Stomach smooth muscle (tissue), 2 donors: Measurements from ENCODE around the gene CYSRT1.

Experiments used
- H3K27ac ChIP-seq: one replicate; pipeline ENCODE4 v1.7.0; 2013; ENCODE audit warnings: mild to moderate bottlenecking, low read length, inconsistent platforms
- H3K27me3 ChIP-seq, 2 donors: one replicate each; pipeline ENCODE4 v1.7.0; 2013; ENCODE audit warnings: low read length in 2 of 2; ENCODE audit not compliant: insufficient read depth in 2 of 2, control insufficient read depth in 1 of 2
- H3K36me3 ChIP-seq, 2 donors: one replicate each; pipeline ENCODE4 v1.7.0; 2013; ENCODE audit warnings: low read length in 2 of 2; ENCODE audit not compliant: control insufficient read depth in 2 of 2, insufficient read depth in 2 of 2
- H3K4me1 ChIP-seq: one replicate; pipeline ENCODE4 v1.7.0; 2013; ENCODE audit warnings: low read length; ENCODE audit not compliant: control insufficient read depth, insufficient read depth
- H3K4me3 ChIP-seq, 2 donors: one replicate each; pipeline ENCODE4 v1.7.0; 2013; ENCODE audit warnings: low read length in 2 of 2
- H3K9ac ChIP-seq, 2 donors: one replicate each; pipeline ENCODE4 v1.7.0; 2013; ENCODE audit warnings: low read length in 2 of 2, mild to moderate bottlenecking in 1 of 2
- H3K9me3 ChIP-seq, 2 donors: one replicate each; pipeline ENCODE4 v1.7.0; 2013; ENCODE audit warnings: low read length in 2 of 2; ENCODE audit not compliant: control insufficient read depth in 2 of 2
- donor health status: healthy.
- donor health status: Pancreatic carcinoma.

CYSRT1 gene

DNA sequence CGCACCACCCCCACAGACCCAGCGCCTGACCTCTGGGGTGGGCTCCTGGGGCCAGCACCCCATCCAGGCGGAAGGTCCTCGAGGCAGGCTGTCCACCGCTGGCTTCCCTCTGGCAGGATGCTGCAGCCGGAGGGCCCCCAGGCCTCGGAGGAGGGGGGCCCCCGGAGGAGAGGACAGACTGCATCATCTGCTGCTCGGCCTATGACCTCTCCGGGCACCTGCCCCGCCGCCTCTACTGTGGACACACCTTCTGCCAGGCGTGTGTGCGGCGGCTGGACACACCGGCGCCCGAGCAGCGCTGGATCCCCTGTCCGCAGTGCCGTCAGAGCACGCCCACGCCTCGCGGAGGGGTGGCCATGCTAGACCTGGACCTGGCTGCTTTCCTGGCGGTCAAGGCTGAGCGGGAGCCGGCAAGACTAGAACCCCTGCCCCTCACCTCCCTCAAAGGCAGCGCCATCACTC is 3.6 kb downstream of the CYSRT1 start:
- H3K4me3 ChIP-seq: no peak overlapping the region
- H3K27me3 ChIP-seq: peaks cover 38 to 49% of the 10 kb centered on the region in 2 donors
- no peak overlapping the region for H3K9ac ChIP-seq
- no peaks in the 10 kb centered on the region for H3K36me3 ChIP-seq
- no peaks in the 10 kb centered on the region for H3K9me3 ChIP-seq
- H3K4me1 ChIP-seq: peaks cover 10% of the 10 kb centered on the region
- no peak overlapping the region for H3K27ac ChIP-seq

DNA sequence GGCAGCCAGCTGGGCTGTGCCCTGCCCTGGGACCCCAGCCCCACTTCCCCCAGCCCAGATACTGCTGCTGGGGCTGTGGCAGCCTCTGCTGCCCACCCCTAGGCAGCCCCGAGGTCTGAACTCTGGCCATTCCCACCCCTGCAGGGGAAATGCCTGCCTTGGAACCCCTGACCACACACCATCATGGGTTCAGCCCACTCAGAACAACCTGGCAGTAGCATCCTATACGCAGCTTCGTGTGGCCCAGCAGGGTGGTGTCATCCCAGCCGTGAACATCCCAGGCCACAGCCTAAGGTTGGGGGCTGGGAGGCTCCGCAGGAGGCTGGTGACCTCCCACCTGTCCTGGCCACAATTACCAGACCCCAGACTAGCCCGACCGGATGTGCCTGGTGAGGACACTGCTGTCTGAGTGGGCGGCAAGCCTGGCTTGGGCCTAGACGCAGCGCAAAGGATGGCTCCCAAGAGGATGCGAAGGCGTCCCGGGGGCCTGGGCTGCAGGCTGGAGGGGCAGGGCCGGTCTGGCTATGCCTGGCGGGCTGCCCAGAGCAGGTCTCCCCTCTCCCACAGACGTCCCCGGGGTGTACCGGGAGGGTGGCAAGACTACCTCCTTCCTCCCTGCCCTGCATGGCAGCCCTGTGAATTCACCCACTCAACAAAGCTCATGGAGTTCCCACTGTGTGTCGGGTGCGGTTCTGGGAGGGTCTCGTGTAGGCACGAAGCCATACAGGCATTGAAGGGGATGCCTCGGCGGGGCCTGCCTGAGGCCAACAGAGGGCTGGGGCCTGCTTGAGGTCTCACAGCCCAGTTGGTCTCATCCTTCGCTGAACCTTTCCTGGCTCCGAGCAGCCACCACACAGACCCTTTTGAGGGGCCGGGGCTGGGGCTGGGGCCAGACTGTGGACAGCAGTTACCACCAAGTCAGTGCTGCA is 4.3 kb downstream of the CYSRT1 start:
- Histone ChIP-seq H3K36me3 (no peaks in the 10 kb centered on the region), H3K27me3 (peaks cover 40 to 51% of the 10 kb centered on the region in 2 donors), H3K9me3 (no peaks in the 10 kb centered on the region), H3K4me3 (no peak overlapping the region), H3K4me1 (peaks cover 4% of the 10 kb centered on the region), H3K9ac (no peak overlapping the region), H3K27ac (no peak overlapping the region)

- H3K4me3 ChIP-seq: no peak overlapping the region
- H3K9ac ChIP-seq: no peak overlapping the region
- H3K27me3 ChIP-seq: peaks cover 46 to 57% of the 10 kb centered on the region in 2 donors
- no peaks in the 10 kb centered on the region for H3K9me3 ChIP-seq
- no peak overlapping the region for H3K27ac ChIP-seq
- peaks cover 4% of the 10 kb centered on the region for H3K4me1 ChIP-seq
- H3K36me3 ChIP-seq: no peaks in the 10 kb centered on the region
Observed at GRCh38 chr9:137229903-137230704, 5.1 kb downstream of the CYSRT1 start.

- Histone ChIP-seq H3K27ac (no peak within 1 kb of the TSS), H3K4me1 (peaks cover 7% of the 10 kb centered on the region), H3K4me3 (no peak within 1 kb of the TSS), H3K27me3 (peaks cover 50 to 57% of the 10 kb centered on the region in 2 donors), H3K36me3 (no peaks in the 10 kb centered on the region), H3K9ac (no peak within 1 kb of the TSS), H3K9me3 (no peaks in the 10 kb centered on the region)
Observed at GRCh38 chr9:137230705-137231371, 5.9 kb downstream of the CYSRT1 start, which contains the start of gene SLC34A3. Gene SLC34A3 (plus strand): TSS chr9:137230901. CDS start chr9:137231703, 802 bp downstream.

- no peak overlapping the region for H3K27ac ChIP-seq
- no peaks in the 10 kb centered on the region for H3K9me3 ChIP-seq
- H3K4me1 ChIP-seq: peaks cover 13% of the 10 kb centered on the region
- no peaks in the 10 kb centered on the region for H3K36me3 ChIP-seq
- no peak overlapping the region for H3K4me3 ChIP-seq
- H3K27me3 ChIP-seq: peaks cover 50 to 57% of the 10 kb centered on the region in 2 donors
- H3K9ac ChIP-seq: no peak overlapping the region
Observed at GRCh38 chr9:137231372-137232039, 6.5 kb downstream of the CYSRT1 start.

- Histone ChIP-seq H3K27ac (no peak overlapping the region), H3K9me3 (no peaks in the 10 kb centered on the region), H3K4me3 (no peak overlapping the region), H3K27me3 (peaks cover 48 to 57% of the 10 kb centered on the region in 2 donors), H3K36me3 (no peaks in the 10 kb centered on the region), H3K9ac (no peak overlapping the region), H3K4me1 (peaks cover 19% of the 10 kb centered on the region)
Observed at GRCh38 chr9:137232101-137232500, 7.1 kb downstream of the CYSRT1 start.

GRCh38 chr9:137232510-137232909 is 7.5 kb downstream of the CYSRT1 start:
- H3K27ac ChIP-seq: no peak overlapping the region
- peaks cover 44 to 55% of the 10 kb centered on the region in 2 donors for H3K27me3 ChIP-seq
- H3K9me3 ChIP-seq: no peaks in the 10 kb centered on the region
- H3K4me3 ChIP-seq: no peak overlapping the region
- peaks cover 21% of the 10 kb centered on the region for H3K4me1 ChIP-seq
- no peaks in the 10 kb centered on the region for H3K36me3 ChIP-seq
- no peak overlapping the region for H3K9ac ChIP-seq

DNA sequence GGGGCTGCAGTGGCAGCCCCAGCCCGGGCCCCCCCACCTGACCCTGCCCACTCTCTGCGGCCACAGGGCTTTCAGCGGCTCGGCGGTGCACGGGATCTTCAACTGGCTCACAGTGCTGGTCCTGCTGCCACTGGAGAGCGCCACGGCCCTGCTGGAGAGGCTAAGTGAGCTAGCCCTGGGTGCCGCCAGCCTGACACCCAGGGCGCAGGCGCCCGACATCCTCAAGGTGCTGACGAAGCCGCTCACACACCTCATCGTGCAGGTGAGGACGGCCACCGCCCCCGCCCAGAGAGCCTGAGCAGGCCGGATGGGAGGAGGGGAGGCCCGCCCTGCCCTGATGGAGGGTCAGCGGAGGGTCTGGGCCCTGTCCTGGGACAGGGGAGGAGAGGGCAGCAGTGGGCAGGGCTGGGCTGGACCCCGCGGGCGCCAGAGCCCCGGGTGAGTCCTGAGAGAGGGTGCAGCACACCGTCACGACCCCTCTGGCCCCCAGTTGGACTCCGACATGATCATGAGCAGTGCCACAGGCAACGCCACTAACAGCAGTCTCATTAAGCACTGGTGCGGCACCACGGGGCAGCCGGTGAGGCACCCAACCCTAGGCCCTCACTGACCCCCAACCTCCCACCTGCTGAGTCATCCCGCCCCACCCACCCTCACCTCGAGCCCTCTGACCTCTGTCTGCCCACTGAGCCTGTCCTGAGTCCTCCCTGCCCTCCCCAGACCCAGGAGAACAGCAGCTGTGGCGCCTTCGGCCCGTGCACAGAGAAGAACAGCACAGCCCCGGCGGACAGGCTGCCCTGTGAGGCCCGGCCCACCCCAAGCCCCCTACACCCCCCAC is 8.4 kb downstream of the CYSRT1 start:
- H3K9me3 ChIP-seq: no peaks in the 10 kb centered on the region
- peaks cover 21% of the 10 kb centered on the region for H3K4me1 ChIP-seq
- no peak overlapping the region for H3K9ac ChIP-seq
- H3K36me3 ChIP-seq: no peaks in the 10 kb centered on the region
- H3K4me3 ChIP-seq: no peak overlapping the region
- H3K27ac ChIP-seq: no peak overlapping the region
- peaks cover 43 to 52% of the 10 kb centered on the region in 2 donors for H3K27me3 ChIP-seq

- Histone ChIP-seq H3K4me1 (peaks cover 28% of the 10 kb centered on the region), H3K9ac (no peak overlapping the region), H3K36me3 (no peaks in the 10 kb centered on the region), H3K4me3 (no peak overlapping the region), H3K27me3 (peaks cover 36 to 44% of the 10 kb centered on the region in 2 donors), H3K27ac (no peak overlapping the region), H3K9me3 (no peaks in the 10 kb centered on the region)
Observed at GRCh38 chr9:137234055-137234697, 9.2 kb downstream of the CYSRT1 start.
